Measurements from ENCODE around the gene TNFRSF6B.

TNFRSF6B gene

DNA sequence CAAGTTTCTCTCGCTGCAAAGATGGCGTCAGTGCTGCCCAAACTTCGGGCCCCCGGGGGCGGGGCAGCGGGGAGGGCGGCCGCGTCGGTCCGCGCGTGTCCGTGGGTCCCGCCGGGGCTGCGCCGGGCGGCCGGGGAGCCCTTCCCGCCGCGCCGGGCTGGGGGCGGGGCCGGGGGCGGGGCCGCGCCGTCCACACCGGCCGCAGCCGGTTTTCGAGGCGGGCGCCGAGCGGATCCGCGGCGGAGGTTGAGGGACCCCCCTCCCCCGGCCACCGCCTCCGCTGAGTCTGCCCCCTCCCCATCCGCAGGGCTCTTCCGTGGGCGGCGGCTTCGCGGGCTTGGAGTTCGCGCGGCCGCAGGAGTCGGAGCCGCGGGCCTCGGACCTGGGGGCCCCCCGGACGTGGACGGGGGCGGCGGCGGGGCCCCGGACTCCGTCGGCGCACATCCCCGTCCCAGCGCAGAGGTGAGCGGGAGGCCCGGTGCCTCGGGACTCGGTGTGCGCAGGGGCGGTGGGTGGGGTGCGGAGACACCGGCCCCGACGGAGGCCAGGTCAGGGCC is 43.7 kb downstream of the TNFRSF6B start:
- no peak for DNase-seq

GRCh38 chr20:63740627-63741353 is 44.3 kb downstream of the TNFRSF6B start:
- DNase-seq, result peak; percentile 85

GRCh38 chr20:63741354-63741675 is 44.9 kb downstream of the TNFRSF6B start:
- no peak for DNase-seq

DNA sequence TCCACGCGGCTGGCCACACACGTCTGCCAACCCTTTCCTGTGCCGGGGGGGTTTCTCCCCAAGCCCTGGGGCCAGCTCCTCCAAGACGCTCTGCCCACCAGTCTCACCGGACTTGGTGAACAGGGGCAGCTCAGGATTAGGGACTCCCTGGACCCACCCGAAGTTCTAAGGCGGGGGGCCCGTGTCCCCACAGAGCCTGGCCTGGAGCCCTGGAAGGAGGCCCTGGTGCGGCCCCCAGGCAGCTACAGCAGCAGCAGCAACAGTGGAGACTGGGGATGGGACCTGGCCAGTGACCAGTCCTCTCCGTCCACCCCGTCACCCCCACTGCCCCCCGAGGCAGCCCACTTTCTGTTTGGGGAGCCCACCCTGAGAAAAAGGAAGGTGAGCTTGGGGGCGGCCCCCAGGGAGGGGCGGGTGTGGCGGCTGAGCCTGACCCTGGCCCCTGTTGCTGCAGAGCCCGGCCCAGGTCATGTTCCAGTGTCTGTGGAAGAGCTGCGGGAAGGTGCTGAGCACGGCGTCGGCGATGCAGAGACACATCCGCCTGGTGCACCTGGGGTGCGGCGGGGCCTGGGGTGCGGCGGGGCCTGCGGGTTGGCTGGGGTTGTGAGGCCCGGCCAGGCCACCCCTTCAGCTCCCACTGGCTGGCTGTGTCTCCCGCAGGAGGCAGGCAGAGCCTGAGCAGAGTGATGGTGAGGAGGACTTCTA is 45.4 kb downstream of the TNFRSF6B start:
- DNase-seq, result no peak

DNA sequence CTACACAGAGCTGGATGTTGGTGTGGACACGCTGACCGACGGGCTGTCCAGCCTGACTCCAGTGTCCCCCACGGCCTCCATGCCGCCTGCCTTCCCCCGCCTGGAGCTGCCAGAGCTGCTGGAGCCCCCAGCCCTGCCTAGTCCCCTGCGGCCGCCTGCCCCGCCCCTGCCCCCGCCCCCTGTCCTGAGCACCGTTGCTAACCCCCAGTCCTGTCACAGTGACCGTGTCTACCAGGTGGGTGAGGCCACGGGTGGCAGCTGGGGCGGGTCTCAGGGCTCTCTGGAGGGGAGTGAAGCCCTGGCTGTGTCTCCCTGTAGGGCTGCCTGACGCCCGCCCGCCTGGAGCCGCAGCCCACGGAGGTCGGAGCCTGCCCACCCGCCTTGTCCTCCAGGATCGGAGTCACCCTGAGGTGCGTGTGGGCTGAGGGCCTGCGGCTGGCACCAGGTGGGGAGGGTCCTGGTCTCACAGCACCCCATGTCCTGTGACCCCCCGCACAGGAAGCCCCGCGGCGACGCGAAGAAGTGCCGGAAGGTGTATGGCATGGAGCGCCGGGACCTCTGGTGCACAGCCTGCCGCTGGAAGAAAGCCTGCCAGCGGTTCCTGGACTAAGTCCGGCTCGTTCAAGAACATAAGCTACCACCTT is 46.1 kb downstream of the TNFRSF6B start:
- no peak for DNase-seq

DNA sequence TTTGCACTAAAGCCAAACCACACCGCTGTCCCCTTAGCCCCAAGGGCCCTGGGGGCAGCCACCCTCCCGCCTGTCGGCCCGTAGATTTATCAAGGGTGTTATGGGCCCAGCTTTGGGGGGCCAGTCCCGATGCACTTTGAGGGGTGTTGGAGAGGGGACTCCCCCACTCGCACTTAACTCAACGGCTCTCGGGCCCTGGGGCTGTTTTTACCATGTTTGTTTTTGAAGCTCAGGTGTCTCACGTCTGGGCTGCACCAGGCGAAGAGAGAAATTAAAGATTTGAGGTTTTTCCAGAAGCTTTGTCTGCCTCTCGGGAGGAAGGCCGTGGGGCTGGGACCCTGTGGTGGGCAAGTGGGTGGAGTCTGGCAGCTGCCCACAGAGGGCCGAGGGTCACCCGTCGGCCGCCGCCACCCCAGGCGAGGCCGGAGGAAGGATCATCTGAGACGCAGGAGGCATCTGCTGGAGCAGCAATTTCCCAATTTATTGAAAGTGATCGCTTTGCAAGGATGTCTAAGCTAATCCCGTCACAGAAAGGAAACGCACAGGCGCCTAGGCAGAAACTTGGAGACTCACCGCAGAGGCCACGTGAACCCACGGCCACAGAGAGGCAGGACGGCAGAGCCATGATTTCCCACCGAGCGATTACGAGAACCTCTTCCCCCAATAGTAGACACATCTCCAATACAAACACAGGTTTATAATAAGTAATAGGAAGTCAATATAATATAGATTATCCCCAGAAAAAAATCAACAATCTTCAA is 46.9 kb downstream of the TNFRSF6B start:
- DNase-seq, result no peak

GRCh38 chr20:63744158-63744557 is 47.7 kb downstream of the TNFRSF6B start:
- DNase-seq, result no peak

DNA sequence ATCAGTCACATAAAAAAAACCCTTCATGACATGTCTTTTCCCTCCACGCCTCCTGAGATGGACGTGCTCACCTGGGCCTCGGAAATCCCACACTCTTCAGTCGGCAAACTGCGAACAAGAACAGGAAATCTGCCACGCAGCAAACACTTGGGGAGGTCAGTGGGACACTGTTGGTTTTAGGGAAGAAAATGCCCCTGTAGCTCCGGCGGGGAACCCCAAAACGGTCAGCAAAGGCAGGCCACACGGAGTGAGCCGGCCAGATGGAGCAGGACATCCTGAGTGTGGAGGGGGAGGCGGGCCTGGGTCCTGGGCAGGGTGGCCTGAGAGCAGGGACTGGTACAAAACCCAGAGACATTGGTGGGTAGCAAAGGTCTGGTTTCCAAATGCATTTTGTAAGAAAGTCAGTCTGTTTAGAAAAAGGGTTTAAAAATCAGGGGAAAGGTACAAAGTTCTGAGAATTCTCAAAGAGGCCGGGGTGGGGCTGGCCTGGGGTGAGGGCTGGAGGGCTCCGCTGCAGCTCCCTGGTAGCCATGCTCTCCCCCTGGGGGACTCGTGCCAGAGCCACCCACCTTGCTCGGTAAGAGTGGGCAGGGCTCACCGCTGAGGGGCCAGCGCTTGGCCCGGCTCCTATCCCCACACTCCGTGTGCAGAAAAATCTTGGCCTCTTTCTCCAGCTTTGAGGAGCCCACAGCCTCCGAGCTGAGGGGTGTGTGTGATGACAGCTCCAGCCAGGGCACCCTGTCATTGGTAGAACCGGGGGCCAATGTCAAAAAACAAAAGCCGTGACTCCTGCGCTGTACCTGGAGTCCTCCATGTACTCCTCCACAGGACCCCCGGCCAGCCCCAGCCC is 48.3 kb downstream of the TNFRSF6B start:
- no peak for DNase-seq

DNA sequence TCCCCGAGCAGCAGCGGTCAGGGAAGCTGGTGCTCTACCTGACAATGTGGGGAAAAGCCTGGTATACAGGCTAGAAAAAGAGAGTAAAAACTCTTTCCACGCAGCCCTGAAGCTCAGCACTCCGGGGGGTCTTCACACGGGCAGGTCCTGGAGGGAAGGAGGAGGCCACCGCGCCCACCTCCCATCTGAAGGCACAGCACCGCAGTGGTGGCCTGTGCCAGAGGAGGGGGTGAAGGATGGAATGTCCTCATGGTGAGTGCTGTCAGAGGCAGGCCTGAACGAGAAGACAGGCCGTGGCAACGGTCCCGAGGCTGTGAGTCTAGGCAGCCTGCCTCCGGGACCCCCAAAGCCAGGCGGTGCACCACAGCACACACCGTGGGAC is 49.0 kb downstream of the TNFRSF6B start:
- no peak for DNase-seq

GRCh38 chr20:63745961-63746731 is 49.7 kb downstream of the TNFRSF6B start:
- no peak for DNase-seq

DNA sequence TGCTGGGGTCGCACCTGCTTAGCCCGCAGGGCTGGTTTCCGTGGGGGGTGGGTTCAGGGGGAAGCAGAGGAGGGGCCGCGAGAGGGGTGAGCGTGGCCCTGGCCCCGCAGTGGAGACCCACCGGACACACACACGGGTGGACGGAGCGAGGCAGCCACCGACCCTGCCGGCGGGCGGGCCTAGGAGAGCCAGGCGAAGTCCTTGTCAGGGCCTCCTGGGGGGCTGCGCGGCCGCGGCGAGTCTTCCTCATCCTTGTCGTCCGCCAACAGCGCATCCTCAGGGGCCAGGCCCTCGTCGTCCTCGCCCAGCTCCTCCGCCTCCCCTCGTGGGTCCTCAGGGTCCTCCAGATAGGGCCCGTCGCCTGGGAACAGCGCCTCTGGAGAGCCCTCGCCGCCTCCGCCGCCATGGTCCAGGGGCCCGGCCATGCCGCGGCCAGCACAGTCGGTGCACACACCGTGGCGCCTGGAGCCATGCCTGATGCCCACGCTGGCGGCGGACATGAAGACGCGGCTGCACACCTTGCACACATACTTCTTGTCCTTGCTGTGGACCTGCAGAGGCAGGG is 50.4 kb downstream of the TNFRSF6B start:
- no peak for DNase-seq

- DNase-seq, result no peak
Observed at GRCh38 chr20:63747622-63748069, 51.2 kb downstream of the TNFRSF6B start.
